ENCODE data around the gene VWA3B. TPM values are rescaled to one million over a fixed set of nuclear protein-coding genes. Genes with fewer than 3 reads are reported as not detected.
"Not testable (repeated sequence)": the region's sequence is repeated elsewhere in the genome, so short reads cannot be mapped to it uniquely, and the experiment has no call there.

VWA3B gene
- total and polyA plus RNA-seq, 5 donors from 2014 or later, result not detected

GRCh38 chr2:98313492-98314250 lies 226.7 kb downstream of the VWA3B start:
- Histone ChIP-seq H3K9me3 (ENCODE audit: control insufficient read depth in 2 of 2, low read length in 2 of 2) (no peaks in the 10 kb centered on the region), H3K36me3 (ENCODE audit: control insufficient read depth, insufficient read depth, low read length) (no peaks in the 10 kb centered on the region), H3K27me3 (ENCODE audit: control insufficient read depth, insufficient read depth, low read length) (peaks cover 2% of the 10 kb centered on the region), H3K27ac (ENCODE audit: insufficient read depth, low read length, poor library complexity, severe bottlenecking) (no peak overlapping the region), H3K4me1 (ENCODE audit: control insufficient read depth, insufficient read depth, low read length, poor library complexity, severe bottlenecking) (no peaks in the 10 kb centered on the region), H3K4me3 (ENCODE audit: low read depth, low read length) (no peak overlapping the region)
- Mint-ChIP-seq H3K4me1 (no peaks in the 10 kb centered on the region), H3K9me3 (peaks cover 0 to 7% (median 3%) of the 10 kb centered on the region in 7 donors), H3K4me3 (no peak overlapping the region), H3K36me3 (no peaks in the 10 kb centered on the region), H3K27me3 (peaks cover 32% of the 10 kb centered on the region), H3K27ac (no peak overlapping the region)
- ATAC-seq (ENCODE audit: low read depth in 2 of 2) (no peak), DNase-seq (no peak)

- peaks cover 0 to under 1% of the 10 kb centered on the region in 2 experiments for H3K9me3 ChIP-seq (ENCODE audit: control insufficient read depth in 2 of 2, low read length in 2 of 2)
- H3K27me3 ChIP-seq (ENCODE audit: control insufficient read depth, insufficient read depth, low read length), result peaks cover 2% of the 10 kb centered on the region
- ATAC-seq (ENCODE audit: low read depth in 2 of 2), result no peak
- H3K4me1 ChIP-seq (ENCODE audit: control insufficient read depth, insufficient read depth, low read length, poor library complexity, severe bottlenecking), result no peaks in the 10 kb centered on the region
- no peaks in the 10 kb centered on the region for H3K36me3 ChIP-seq (ENCODE audit: control insufficient read depth, insufficient read depth, low read length)
- Mint-ChIP-seq H3K27ac (no peak overlapping the region), H3K4me3 (no peak overlapping the region), H3K27me3 (peaks cover 34% of the 10 kb centered on the region), H3K36me3 (no peaks in the 10 kb centered on the region), H3K9me3 (peaks cover 0 to 13% (median 3%) of the 10 kb centered on the region in 7 donors), H3K4me1 (no peaks in the 10 kb centered on the region)
- no peak for DNase-seq
- H3K4me3 ChIP-seq (ENCODE audit: low read depth, low read length), result no peak overlapping the region
- no peak overlapping the region for H3K27ac ChIP-seq (ENCODE audit: insufficient read depth, low read length, poor library complexity, severe bottlenecking)
Measured at GRCh38 chr2:98314251-98314650, 227.3 kb downstream of the VWA3B start.

DNA sequence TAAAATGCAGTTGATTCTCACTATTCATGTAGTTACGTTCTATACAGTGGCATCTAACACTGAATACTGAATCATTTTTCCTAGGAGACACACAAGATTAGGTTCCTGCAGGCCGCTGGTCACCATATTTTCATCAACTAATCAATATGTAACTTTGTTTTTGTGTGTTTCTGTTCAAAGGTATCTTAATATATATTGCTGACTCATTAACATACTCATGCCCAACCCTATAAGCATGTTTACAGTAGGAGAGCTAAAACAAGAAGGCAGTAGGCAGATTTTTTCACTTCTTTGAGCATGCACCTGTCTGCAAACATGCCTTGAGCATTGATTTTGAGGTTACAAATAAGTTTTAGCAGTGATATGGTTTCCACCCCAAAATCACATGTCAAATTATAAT lies 229.0 kb downstream of the VWA3B start:
- H3K36me3 Mint-ChIP-seq, result no peaks in the 10 kb centered on the region

DNA sequence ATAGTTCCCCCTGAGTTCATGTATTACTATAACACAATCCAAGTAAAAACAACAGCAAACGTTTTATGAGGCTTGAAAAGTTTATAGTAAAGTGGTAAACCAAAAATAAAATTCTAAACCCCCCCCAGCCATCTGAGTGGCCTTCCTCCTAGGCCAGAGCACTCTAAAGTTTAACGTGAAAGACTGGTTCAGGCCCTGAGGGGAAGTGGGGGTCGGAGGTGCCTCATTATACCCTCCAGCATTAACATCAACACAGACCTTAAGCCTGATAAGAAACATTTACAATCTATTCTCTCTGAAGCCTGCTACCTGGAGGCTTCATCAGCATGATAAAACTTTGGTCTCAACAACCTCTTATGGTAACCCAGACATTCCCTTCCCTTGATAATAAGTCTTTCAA lies 230.2 kb downstream of the VWA3B start:
- no peaks in the 10 kb centered on the region for H3K4me1 Mint-ChIP-seq
- peaks cover 5 to 25% of the 10 kb centered on the region in 2 experiments for H3K9me3 ChIP-seq (ENCODE audit: control insufficient read depth in 2 of 2, low read length in 2 of 2)
- no peaks in the 10 kb centered on the region for H3K36me3 Mint-ChIP-seq
- H3K4me1 ChIP-seq (ENCODE audit: control insufficient read depth, insufficient read depth, low read length, poor library complexity, severe bottlenecking), result no peaks in the 10 kb centered on the region
- H3K9me3 Mint-ChIP-seq, result peaks cover 0 to 39% (median 10%) of the 10 kb centered on the region in 7 donors
- no peak overlapping the region for H3K4me3 Mint-ChIP-seq
- H3K27ac Mint-ChIP-seq, result no peak overlapping the region
- H3K27ac ChIP-seq (ENCODE audit: insufficient read depth, low read length, poor library complexity, severe bottlenecking), result no peak overlapping the region
- no peaks in the 10 kb centered on the region for H3K36me3 ChIP-seq (ENCODE audit: control insufficient read depth, insufficient read depth, low read length)
- peaks cover 34% of the 10 kb centered on the region for H3K27me3 Mint-ChIP-seq
- no peak for ATAC-seq (ENCODE audit: low read depth in 2 of 2)
- peaks cover 2% of the 10 kb centered on the region for H3K27me3 ChIP-seq (ENCODE audit: control insufficient read depth, insufficient read depth, low read length)
- no peak for DNase-seq
- H3K4me3 ChIP-seq (ENCODE audit: low read depth, low read length), result no peak overlapping the region

More for the DNA sequence above, 229.0 kb downstream of the VWA3B start:
- ATAC-seq (ENCODE audit: low read depth in 2 of 2) (no peak), DNase-seq (no peak)
- Mint-ChIP-seq H3K9me3 (peaks cover 0 to 30% (median 9%) of the 10 kb centered on the region in 7 donors), H3K27me3 (peaks cover 31% of the 10 kb centered on the region), H3K27ac (no peak overlapping the region), H3K4me3 (no peak overlapping the region), H3K4me1 (no peaks in the 10 kb centered on the region)
- H3K4me3 ChIP-seq (ENCODE audit: low read depth, low read length), result no peak overlapping the region
- peaks cover 2% of the 10 kb centered on the region for H3K27me3 ChIP-seq (ENCODE audit: control insufficient read depth, insufficient read depth, low read length)
- peaks cover 3 to 17% of the 10 kb centered on the region in 2 experiments for H3K9me3 ChIP-seq (ENCODE audit: control insufficient read depth in 2 of 2, low read length in 2 of 2)
- no peaks in the 10 kb centered on the region for H3K36me3 ChIP-seq (ENCODE audit: control insufficient read depth, insufficient read depth, low read length)
- H3K4me1 ChIP-seq (ENCODE audit: control insufficient read depth, insufficient read depth, low read length, poor library complexity, severe bottlenecking), result no peaks in the 10 kb centered on the region
- H3K27ac ChIP-seq (ENCODE audit: insufficient read depth, low read length, poor library complexity, severe bottlenecking), result no peak overlapping the region

DNA sequence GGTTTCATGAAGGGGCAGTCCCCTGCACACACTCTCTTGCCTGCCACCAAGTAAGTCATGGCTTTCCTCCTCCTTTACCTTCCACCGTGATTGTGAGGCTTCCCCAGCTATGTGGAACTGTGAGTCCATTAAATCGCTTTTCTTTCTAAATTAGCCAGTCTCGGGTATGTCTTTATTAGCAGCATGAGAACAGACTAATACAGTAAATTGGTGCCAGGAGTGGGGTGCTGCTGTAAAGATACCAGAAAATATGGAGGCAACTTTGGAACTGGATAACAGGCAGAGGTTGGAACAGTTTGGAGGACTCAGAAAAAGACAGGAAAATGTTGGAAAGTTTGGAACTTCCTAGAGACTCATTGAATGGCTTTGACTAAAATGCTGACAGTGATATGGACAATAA lies 233.2 kb downstream of the VWA3B start:
- H3K4me3 ChIP-seq (ENCODE audit: low read depth, low read length); DNase-seq; H3K36me3 Mint-ChIP-seq; H3K4me1 Mint-ChIP-seq; H3K36me3 ChIP-seq (ENCODE audit: control insufficient read depth, insufficient read depth, low read length); H3K4me1 ChIP-seq (ENCODE audit: control insufficient read depth, insufficient read depth, low read length, poor library complexity, severe bottlenecking); ATAC-seq (ENCODE audit: low read depth in 2 of 2); H3K4me3 Mint-ChIP-seq; H3K27ac Mint-ChIP-seq; H3K27ac ChIP-seq (ENCODE audit: insufficient read depth, low read length, poor library complexity, severe bottlenecking); H3K27me3 ChIP-seq (ENCODE audit: control insufficient read depth, insufficient read depth, low read length): not testable (repeated sequence)
- Mint-ChIP-seq H3K27me3 (peaks cover 29% of the 10 kb centered on the region), H3K9me3 (peaks cover 0 to 48% (median 12%) of the 10 kb centered on the region in 7 donors)
- peaks cover 16 to 25% of the 10 kb centered on the region in 2 experiments for H3K9me3 ChIP-seq (ENCODE audit: control insufficient read depth in 2 of 2, low read length in 2 of 2)

- no peaks in the 10 kb centered on the region for H3K4me1 ChIP-seq (ENCODE audit: control insufficient read depth, insufficient read depth, low read length, poor library complexity, severe bottlenecking)
- Mint-ChIP-seq H3K9me3 (peaks cover 0 to 39% (median 13%) of the 10 kb centered on the region in 7 donors), H3K4me1 (no peaks in the 10 kb centered on the region), H3K27ac (no peak overlapping the region), H3K4me3 (no peak overlapping the region), H3K27me3 (peaks cover 27% of the 10 kb centered on the region), H3K36me3 (no peaks in the 10 kb centered on the region)
- H3K4me3 ChIP-seq (ENCODE audit: low read depth, low read length), result no peak overlapping the region
- H3K27ac ChIP-seq (ENCODE audit: insufficient read depth, low read length, poor library complexity, severe bottlenecking), result no peak overlapping the region
- H3K36me3 ChIP-seq (ENCODE audit: control insufficient read depth, insufficient read depth, low read length), result no peaks in the 10 kb centered on the region
- H3K9me3 ChIP-seq (ENCODE audit: control insufficient read depth in 2 of 2, low read length in 2 of 2), result peaks cover 16 to 25% of the 10 kb centered on the region in 2 experiments
- H3K27me3 ChIP-seq (ENCODE audit: control insufficient read depth, insufficient read depth, low read length), result peaks cover 11% of the 10 kb centered on the region
- no peak for DNase-seq
- ATAC-seq (ENCODE audit: low read depth in 2 of 2), result no peak
Measured at GRCh38 chr2:98324181-98324580, 237.2 kb downstream of the VWA3B start.

GRCh38 chr2:98327776-98328175 lies 240.8 kb downstream of the VWA3B start:
- peaks cover 28% of the 10 kb centered on the region for H3K27me3 Mint-ChIP-seq

DNA sequence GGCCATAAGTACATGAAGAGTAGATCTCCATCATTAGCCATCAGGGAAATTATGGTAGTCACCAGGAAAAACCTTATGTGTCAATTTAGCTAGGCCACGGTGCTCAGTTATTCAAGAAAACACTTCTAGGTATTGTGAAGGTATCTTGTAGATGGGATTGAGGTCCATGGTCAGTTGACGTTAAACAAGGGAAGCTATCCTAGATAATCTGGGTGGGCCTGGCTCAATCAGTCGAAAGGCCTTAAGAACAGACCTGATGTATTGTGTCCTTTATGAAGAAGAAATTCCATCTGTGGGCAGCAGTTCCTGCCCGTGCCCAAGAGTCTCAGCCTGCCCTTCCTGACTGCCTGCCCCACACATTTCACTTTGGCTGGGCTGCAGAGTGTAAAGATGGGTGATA lies 242.6 kb downstream of the VWA3B start:
- ATAC-seq (ENCODE audit: low read depth in 2 of 2), result no peak
- H3K27me3 Mint-ChIP-seq, result peaks cover 17% of the 10 kb centered on the region
- H3K4me1 Mint-ChIP-seq, result no peaks in the 10 kb centered on the region
- H3K27ac Mint-ChIP-seq, result no peak overlapping the region
- Histone ChIP-seq H3K4me3 (ENCODE audit: low read depth, low read length) (no peak overlapping the region), H3K27me3 (ENCODE audit: control insufficient read depth, insufficient read depth, low read length) (peaks cover 13% of the 10 kb centered on the region), H3K36me3 (ENCODE audit: control insufficient read depth, insufficient read depth, low read length) (no peaks in the 10 kb centered on the region), H3K27ac (ENCODE audit: insufficient read depth, low read length, poor library complexity, severe bottlenecking) (no peak overlapping the region), H3K9me3 (ENCODE audit: control insufficient read depth in 2 of 2, low read length in 2 of 2) (no peaks in the 10 kb centered on the region), H3K4me1 (ENCODE audit: control insufficient read depth, insufficient read depth, low read length, poor library complexity, severe bottlenecking) (no peaks in the 10 kb centered on the region)
- no peak overlapping the region for H3K4me3 Mint-ChIP-seq
- H3K36me3 Mint-ChIP-seq, result no peaks in the 10 kb centered on the region
- peaks cover 0 to 6% (median 3%) of the 10 kb centered on the region in 7 donors for H3K9me3 Mint-ChIP-seq
- no peak for DNase-seq

More at GRCh38 chr2:98327776-98328175, 240.8 kb downstream of the VWA3B start:
- Mint-ChIP-seq H3K27ac (no peak overlapping the region), H3K9me3 (peaks cover 0 to 12% (median 5%) of the 10 kb centered on the region in 7 donors), H3K4me3 (no peak overlapping the region), H3K36me3 (no peaks in the 10 kb centered on the region), H3K4me1 (no peaks in the 10 kb centered on the region)
- H3K9me3 ChIP-seq (ENCODE audit: control insufficient read depth in 2 of 2, low read length in 2 of 2), result peaks cover 0 to 9% of the 10 kb centered on the region in 2 experiments
- no peaks in the 10 kb centered on the region for H3K36me3 ChIP-seq (ENCODE audit: control insufficient read depth, insufficient read depth, low read length)
- ATAC-seq (ENCODE audit: low read depth in 2 of 2) (no peak), DNase-seq (no peak)
- peaks cover 12% of the 10 kb centered on the region for H3K27me3 ChIP-seq (ENCODE audit: control insufficient read depth, insufficient read depth, low read length)
- H3K27ac ChIP-seq (ENCODE audit: insufficient read depth, low read length, poor library complexity, severe bottlenecking), result no peak overlapping the region
- H3K4me3 ChIP-seq (ENCODE audit: low read depth, low read length), result no peak overlapping the region
- no peaks in the 10 kb centered on the region for H3K4me1 ChIP-seq (ENCODE audit: control insufficient read depth, insufficient read depth, low read length, poor library complexity, severe bottlenecking)
